NAMALWA (cell line): Measurements from ENCODE around the gene HJURP.

Experiments used
- DNase-seq: peaks from one replicate; pipeline ENCODE4 v3.0.0-alpha.2; 2015; ENCODE audit warnings: low spot score

Gene HJURP

DNA sequence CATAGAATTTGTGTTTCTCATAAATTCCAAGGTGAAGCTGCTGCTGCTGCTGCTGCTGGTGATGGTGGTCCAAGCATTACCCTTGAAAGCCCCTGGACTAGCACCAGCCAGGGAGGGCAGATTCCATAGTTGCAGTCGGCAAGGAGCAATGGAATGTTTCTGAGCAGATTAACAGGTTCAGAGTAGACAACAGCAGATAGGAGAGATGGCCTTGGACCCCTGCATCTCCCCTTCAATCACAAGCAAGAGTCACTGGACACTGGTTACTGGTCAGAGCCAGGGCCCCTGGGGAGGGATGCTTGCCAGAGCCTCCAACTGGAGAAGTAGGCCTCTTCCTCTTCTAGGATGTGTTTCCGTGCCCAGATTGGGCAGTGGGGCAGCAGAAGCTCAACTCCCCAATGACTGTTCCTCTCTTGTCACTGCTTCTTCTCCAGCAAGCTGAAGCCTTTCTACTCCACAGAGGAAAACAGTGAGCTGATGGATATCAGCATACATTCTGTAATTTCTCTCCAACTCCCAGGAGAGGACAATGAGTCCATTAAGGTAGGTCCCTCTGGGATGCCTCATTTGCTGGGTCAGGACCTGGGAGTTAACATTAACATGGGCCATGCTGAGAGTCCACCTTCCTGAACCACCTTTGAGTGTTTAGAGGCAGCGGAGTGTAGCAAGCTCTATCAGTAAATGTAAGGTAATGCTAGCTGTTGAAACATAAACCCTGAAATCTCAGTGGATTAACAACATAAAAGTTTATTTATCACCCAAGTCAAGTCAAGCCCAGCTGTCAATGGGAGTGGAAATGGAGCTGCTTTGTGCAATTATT lies 40.9 kb downstream of the HJURP start:
- DNase-seq = no peak

DNA sequence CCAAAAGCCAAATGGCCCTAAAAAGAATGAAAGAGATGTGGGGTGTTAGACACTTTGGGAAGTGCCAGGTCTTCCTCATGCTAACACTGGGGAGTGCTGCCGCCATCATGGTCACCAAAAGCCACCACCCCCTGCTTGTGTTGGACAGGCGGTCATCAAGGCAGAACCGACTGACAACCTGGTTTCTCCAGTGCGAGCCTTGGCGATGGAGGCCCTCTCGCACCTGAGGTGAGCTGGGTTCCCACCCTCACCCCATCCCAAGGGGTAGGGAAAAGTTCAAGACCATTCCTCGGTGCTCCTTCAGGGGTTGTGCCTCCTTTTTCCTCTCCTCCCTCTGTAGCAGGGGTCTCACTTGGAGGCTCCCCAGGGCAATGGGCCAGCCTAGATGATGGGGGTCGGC lies 42.6 kb downstream of the HJURP start:
- DNase-seq = no peak

DNA sequence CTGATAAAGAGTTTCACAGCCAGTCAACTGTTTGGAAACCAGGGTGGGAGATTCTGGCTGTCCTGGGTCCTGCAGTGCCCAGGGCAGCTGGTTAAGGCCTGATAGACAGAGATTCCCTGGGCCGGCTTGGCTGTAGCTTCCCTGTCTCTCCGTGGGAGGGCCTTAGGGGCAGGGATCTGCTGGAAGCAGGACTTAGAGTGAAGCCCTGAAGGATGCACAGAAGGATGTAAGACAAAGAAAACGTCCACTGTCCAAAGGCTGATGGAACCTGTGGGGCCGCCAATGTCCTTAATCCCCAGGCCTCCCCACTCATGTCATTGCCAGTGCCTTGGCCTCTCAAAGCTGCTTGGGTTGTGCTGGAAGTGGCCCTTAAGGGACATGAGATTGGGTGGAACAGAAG lies 43.2 kb downstream of the HJURP start:
- no peak for DNase-seq

DNA sequence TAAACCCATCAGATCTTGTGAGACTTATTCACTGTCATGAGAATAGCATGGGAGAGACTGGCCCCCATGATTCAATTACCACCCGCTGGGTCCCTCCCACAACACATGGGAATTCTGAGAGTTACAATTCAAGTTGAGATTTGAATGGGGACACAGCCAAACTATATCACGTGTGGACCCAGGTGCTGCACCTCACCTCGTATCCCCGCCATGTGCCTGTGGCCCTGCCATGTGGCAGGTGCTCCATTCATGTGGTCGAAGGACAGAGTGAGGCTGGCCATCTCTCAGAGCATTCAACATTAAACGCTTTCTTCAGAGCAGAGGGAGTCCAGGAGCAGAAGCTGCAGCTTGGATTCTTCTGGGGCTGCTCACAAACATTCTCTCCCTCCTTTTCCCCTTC lies 44.0 kb downstream of the HJURP start:
- DNase-seq = no peak

DNA sequence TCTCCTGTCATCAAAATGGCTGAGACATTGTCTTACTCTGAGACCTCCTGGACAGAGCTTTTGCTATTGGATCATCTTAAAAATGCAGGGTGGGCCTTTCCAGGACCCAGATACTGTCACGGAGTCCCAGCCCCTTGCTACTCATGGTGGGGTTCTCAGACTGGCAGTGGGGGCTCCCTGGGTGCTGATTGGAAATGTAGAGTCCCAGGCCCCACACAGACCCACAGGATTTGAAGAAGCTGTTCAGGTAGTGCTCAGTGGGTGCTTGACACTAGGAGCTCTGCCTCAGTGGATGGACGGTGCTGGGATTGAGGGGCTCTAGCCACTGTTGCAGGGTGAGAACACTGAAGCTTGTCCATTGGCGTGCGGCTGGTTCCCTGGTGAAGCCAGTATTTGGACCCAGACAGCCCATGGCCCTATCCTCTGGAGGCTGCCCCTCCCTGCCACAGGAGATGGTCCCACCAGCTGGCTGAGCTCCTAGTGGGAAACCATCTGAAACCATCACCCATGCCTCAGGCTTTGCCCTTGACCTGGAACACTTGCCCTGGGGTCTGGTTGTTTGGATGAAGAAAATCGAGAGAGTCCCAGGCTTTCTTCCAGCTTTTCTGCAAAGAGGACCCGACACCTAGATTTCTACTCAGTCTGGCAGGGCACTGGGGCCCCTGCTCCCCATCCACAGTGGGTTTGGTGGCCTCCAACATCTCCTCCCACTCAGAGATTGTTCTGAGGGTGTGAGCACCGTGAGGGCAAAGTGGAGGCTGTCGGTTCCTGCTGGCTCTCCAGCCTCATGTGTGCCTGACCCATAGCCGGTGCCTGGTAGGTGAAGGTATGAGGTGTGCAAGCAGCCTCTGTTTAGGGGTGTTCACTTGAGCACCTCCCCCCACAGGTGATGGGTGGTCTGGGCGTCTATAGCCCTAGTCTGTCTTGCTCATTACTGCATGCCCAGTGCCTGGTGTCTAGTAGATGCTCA lies 46.1 kb downstream of the HJURP start:
- no peak for DNase-seq

DNA sequence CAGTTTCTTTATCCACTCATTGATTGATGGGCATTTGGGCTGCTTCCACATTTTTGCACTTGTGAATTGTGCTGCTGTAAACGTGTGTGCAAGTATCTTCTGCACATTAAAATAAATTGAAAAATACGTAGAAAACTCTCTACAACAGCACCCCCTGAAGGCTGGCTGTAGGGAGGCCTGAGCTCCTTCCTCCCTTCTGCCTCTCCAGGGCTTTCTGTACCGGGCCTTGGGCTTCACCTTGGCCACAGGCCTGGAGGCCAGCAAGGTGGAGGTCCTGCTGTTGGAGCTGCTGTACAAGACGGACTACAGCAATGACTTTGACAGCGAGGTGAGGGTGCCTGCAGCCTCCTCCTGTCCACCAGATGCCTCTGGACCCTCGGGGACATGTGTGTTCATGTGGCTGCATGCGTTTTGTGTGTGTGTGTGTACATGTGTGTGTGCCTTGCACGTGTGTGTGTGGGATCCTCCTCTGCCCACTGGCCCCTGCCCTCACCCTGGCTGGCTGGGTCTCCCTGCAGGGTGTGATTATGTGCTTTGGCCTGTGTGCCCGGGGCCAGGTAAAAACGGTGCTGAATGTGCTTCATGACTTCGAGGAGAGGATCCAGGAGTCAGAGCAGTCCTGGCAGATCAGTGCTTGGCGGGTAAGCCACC lies 47.0 kb downstream of the HJURP start:
- no peak for DNase-seq

DNA sequence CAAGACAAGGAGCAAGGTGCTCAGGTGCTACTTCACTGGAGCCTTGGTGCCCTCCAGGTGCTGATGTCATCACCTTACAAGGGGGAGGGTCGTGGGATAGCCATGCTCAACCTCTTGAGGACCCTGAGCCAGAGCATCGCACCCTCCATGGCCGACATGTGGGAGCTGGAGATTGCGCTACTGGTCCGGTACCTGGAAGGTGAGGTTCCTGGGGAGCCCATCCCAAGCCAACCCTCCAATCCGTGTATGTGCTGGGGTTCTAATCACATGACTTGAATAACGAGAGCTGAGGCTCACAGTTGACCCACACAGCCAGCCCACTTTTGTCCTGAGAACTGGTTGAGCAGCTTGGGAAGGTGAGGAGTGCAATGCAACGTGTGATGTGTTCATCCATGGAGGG lies 50.3 kb downstream of the HJURP start:
- DNase-seq = no peak

DNA sequence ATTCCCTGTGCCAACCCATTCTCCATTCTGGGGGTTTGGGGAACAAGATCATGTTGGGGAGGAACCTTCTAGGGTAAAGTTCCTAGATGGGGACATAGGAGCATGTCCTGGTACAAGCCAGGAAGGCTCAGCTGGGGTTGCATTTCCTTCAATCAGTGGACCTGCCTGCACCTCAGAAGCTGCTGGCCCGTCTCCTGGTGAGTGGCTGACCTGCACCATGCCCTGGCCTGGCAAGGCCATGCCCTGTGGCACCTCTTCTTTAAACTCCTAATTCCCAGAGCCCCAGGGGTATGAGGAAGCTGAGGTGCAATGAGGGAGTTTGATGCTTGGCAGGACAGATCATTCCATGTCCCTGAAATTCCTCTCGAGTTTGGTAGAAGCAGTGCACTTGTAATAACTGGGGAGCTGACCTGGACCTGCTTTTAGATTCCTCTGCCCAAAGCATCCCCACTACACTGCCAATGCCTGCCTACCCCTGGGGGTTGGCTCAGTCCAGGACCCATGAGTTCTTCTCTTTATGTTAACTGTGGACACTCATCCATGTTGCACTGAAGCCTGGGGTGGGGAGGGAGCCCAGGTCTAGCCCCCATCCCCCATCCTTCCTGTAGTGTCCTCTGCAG lies 50.9 kb downstream of the HJURP start:
- no peak for DNase-seq

DNA sequence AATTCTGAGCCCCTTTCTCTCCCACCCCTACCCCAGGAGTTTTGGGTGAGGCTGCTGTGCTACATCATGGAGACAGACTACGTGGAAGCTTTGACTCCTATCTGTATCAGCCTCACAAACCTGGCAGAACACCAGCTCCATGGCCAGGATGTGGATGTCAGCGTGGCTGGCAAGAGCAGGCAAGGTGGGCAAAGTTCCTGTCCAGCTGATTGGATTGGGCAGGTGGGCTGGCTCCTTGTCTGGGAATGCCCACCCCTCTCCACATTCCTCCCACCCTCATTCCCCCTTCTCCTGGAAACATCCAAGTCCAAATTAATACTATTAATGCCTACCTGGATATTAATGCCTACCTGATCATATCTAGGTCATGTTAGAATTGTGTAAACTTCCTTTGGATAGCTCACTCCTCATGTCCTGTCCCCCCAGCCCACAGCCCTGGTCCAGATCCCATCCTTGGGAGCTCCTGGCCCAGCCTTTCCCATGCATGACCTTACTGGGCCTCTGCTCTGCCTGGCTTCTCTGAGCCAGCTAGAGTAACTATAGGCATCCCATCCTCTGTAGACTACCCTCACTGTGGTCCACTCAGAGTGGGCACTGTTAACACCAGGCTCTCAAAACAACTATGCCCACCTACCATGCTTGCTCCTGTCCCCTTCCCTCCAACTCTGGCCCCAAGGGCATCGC lies 52.1 kb downstream of the HJURP start:
- DNase-seq = no peak

DNA sequence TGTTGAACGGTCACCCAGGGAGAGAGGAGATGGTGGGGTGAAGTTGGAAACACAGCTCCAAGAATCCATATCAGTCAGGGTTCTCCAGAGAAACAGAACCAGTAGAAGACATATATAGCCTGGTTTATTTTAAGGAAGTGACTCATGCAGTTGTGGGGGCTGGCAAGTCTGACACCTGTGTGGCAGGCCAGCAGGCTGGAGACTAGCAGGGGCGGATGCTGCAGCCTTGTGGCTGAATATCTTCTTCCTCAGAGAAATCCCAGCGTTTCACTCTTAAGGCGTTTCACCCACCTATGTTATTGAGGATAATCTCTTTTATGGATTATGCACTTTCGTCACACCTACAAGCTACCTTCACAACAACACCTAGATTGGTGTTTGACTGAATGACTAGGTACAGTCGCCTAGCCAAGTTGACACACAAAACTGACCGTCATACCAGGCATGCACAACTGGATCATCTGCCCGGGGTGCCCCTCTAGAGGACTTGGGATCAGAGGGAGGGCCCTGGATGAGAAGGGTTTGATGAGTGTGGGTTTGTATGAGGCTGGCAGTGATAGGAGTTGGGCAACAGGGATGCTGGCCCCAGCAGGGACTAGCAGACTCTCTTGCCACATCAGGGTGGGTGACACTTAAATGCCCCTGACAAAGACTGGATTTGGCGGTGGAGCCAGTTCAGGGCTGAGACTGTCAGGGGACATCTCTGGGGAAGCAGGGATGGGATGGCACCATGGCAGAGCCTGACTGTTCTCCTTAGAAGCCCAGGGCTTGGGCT lies 52.8 kb downstream of the HJURP start:
- peak; percentile 54 for DNase-seq

DNA sequence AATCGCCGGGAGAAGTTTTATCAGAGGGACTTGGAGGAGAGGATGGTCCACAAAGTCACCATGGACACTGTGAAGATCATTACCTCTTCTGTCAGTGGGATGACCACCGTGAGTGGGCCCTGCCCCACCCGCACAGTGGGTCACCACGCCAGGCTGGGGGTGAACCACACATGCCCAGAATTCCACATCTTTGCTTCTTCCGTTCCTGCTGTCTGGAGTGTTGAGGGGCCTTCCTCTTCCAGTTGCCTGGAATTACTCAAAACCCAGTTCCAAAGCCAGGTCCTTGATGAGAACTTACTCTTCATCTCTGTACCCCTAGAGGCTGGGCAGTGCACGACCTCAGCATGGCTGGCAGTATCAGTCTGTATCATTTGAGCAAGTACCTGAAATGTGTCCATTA lies 54.1 kb downstream of the HJURP start:
- no peak for DNase-seq

DNA sequence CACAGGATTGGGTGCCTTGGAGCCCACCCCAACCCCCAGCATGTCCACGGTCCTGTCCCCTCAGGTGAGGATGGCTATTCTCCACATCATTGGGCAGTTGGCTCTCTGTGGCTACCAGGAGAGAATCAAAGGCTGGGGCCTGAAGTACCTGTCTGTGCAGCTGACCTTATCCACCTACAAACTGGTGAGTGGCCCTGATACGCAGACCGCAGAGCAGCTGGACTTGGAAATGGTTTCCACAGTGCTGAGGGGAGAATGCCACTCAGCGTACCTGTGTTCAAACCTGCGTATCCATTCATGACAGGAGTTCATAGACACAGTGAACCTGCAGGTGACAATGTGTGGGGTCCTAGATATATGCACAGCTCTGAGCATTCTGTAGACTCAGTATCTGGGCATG lies 54.6 kb downstream of the HJURP start:
- DNase-seq = no peak

DNA sequence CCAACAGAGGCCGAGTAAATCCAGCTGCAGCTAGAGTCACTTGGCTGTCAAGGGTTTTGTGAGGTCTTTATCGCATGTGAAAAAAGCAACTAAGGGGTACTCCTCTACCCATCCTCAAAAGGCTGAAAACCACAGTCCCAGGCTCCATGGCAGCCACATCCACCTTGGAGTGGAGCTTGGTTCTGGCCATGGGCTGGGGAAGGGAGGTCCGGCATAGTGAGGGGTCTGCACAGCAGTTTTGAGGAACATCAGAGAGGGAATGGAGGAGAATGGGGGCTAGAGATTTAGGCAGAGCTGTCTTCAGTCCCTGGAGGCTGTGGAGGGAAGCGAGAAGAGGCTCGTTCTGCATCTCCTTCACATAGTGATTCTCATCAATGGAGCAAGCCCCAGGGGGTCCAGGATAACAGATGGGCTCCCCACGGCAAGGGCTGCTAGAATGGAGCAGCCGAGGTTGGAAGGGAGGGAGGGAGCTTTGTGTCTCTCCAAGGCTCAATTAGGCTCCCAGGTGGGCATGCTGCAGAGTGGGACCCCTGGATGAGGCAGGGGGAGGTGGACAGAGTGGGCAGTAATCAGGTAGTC lies 55.2 kb downstream of the HJURP start:
- DNase-seq = no peak

DNA sequence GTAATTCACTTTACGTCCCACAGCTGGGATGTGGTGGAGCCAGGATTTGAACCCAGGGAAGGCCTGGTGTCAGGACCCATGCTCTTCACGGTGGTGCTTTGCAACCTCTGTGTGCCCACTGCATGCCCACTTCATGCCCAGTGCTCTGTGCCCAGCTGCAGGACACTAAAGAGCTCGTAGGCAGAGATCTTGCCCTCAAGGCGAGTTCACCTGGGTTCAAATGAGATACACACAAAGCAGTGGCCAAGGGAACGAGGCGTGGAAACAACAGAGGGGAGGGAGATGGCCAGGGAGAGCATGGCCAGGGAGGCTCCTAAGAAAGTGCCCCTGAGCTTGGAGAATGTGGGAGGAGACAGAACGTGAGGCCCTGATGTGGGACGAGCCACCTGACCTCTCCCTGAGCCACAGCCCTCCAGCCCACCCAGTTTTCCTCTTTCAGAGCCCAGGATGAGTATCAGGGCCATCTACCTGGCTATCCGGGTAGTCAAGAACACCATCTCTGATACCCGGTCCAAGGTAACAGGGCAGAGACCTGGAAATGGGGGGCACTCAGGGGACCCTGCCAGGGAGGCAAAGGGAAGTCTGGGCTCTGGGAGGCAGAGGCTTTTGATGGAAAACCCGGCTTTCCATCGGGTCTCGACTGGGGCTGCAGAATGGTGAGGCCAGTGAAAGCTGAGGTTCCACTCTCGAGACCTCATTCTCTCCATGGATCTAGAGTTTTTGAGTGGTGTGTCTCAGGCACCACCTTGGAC lies 55.8 kb downstream of the HJURP start:
- no peak for DNase-seq

DNA sequence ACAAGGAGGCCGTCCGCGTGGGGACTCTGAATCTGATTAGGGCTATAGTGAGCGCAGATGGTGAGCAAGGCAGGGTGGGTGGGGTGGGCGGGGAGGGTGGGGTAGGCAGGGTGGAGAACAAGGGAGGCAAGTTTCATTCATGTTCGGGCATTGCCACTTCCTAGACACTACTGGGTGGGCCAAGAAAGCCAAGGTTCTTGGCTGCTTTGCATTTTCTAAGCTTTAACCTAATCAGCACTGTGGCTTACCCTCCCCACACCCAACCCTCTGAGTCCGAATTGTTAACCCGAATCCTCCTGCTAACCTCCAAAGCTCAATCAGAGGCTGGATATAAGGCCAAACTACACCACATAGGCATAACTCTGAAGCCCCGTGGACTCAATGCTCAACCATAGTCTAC lies 58.1 kb downstream of the HJURP start:
- DNase-seq = no peak

DNA sequence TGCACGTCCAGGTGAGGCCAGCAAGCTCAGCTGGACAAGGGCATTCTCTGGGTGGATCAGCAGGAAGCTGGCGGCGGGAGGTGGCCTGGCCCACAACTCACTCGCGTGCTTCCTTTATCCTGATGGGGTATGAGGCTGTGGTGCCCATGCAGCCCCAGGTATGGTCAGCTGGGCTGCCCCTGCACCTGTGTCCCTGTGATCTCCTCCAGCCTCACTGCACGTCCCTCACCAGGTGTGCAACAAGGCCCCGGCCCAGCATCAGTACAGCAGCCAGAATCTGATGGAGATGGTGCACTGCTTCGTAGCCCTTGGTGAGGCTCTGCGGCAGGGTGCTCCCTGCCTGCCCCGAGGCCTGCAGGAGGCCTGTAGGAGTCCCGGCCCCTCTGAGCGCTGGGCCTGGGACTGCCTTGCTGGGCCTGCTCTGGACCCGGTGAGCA lies 58.6 kb downstream of the HJURP start:
- DNase-seq = no peak

DNA sequence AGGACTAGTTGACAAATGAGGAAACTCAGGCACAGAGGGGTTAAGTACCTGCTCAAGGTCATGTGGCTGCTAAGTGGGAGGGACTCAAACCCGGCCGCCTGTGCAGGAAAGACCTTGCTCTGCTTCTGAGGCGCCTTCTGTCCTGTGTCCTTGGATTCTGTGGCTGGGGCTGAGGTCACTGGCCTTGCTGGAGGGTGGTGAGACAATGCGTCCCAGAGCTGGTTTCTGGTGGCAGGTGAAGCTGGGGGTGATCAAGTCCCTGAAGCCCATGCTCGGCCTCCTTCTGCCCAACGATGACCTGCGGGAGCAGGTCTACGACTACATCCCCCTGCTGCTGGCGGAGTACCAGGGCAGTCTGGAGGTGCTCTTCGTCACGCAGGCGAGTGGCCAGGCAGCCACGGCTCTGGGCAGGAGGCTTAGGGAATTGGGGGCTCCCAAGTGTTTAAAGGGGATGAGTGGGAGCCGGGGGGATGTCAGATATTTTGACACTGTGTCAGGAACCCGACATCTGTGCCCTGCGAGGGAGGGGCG lies 60.1 kb downstream of the HJURP start:
- DNase-seq = no peak

DNA sequence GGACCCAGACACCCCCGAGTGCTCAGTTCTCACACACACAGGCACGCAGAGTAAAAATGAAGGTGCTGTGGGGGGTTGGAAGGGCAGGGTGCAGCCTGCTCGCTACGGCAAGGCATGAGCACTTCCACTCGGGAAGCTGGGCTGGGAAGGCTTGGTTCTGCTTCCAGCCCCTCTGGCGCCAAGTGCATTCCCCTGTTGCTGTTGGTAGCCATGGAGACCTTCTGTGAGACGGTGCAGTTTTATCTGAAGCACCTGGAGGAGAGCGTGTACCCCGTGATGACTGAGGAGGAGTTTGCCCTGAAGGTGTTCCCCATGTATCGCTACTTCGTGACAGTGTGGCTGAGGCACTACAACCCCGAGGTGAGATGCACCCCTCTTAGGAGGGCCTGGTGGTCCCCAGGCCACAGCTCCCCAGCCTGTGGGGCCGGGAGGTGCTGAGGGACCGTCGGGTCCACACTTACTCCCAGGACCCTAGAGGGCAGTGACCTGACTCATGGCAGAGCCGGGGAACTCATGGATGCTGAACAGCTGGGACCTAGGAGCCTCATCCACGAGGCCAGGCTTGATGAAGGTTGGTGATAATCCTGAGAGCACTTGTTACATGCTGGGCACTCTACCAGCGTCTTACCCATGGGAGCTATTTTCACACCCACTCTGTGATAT lies 60.7 kb downstream of the HJURP start:
- DNase-seq = no peak

DNA sequence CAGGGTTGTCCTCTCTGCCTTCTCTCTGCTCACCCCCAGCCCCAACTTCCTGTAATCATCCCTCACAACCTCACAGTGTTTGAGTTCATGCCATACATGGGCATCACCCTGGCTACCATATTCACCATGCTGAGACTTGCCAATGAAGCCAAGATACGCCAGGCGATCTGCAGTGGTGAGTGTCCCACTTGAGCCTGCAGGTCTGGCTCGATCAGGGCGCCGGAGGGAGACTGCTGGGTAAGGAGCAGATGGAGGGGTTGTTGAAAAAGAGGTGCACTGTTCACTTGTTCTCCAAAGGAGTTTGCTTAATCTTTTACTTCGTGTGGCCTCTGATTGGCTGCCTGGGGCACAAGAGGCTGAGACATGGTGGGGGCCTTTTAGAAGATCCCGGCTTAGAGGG lies 61.6 kb downstream of the HJURP start:
- no peak for DNase-seq
